ENCODE measurements around the gene PAPOLB. TPM values are rescaled to one million over a fixed set of nuclear protein-coding genes. Genes with fewer than 3 reads are reported as not detected.

PAPOLB gene
- total and polyA plus RNA-seq, 2 of the 8 experiments (the other 6 are each of a cell fraction or from before 2014, with no cell fraction given) = 0.02 to 0.15 TPM

DNA sequence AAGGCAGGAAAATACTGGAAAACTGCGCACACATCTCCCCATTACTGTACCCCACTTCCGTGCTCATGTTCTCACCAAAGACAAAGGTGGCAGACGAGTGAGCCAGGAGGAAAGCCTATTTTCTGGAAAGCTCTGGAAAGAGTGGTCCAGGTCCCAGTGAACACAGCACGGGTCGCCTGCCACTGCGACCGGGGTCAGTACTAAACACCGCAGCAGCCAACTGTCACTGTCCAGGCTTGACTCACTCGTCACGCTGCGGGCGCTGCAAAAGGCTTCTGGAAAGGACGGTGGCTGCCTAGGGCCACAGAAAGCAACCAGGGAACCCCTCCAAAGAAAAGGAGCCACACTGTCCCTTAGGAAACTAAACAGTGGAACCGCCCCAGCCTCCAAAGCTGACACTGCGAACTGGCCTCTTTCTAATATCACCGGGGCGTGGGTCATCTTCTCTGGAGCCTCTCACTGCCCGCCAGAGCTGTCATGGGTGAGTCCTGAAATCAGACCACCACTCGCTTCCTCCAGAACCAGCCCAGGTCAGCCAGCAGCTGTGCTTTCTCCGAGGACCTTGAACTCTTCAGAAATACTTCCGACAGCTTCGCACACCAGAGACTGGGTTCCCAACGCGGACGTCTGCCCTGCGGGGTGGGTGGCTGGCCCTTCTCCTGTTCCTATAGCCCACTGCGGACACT is 17.7 kb upstream of the PAPOLB start:
- Histone ChIP-seq H2BK5ac (ENCODE audit: low read depth, low read length) (no peak overlapping the region), H3K27me3 (replicated peaks in 1 of 4; ENCODE audit: control insufficient read depth in 3 of 4, extremely low read depth in 1 of 4, insufficient read depth in 3 of 4, low read length in 3 of 4) (peaks cover 0 to 9% (median 2%) of the 10 kb centered on the region in 4 experiments; a peak in 2 of 7 replicates), H3K23ac (ENCODE audit: insufficient read length) (no peak overlapping the region), H3K36me3 (ENCODE audit: control insufficient read depth in 2 of 4, insufficient read depth in 4 of 4, low read length in 3 of 4) (no peaks in the 10 kb centered on the region; a peak in 1 of 8 replicates), H3K27ac (ENCODE audit: low read depth, low read length) (no peak overlapping the region), H2AK5ac (ENCODE audit: low read depth, low read length) (no peak overlapping the region), H4K5ac (ENCODE audit: insufficient read length, low read depth, low read length) (no peak overlapping the region), H3K79me2 (ENCODE audit: control insufficient read depth in 1 of 2, insufficient read depth in 2 of 2, low read length in 2 of 2) (no peaks in the 10 kb centered on the region), H4K91ac (replicated peaks; ENCODE audit: insufficient read length, low read length) (no peak overlapping the region), H3K14ac (ENCODE audit: insufficient read length) (no peak overlapping the region), H2BK120ac (replicated peaks; ENCODE audit: low read depth, low read length) (no peak overlapping the region), H3K23me2 (ENCODE audit: low read depth, low read length) (peaks cover 11% of the 10 kb centered on the region; the same call in 1 of the 2 replicates), H3K4ac (replicated peaks; ENCODE audit: insufficient read length, low read depth, low read length) (no peak overlapping the region), H4K20me1 (replicated peaks in 1 of 2; ENCODE audit: control insufficient read depth in 1 of 2, insufficient read depth in 2 of 2, low read length in 2 of 2) (no peaks in the 10 kb centered on the region), H3K56ac (replicated peaks; ENCODE audit: insufficient read length, low read depth, low read length) (no peak overlapping the region), H3K18ac (ENCODE audit: extremely low read depth, low read length) (no peak overlapping the region), H2BK12ac (ENCODE audit: low read depth, low read length) (no peak overlapping the region), H3K4me1 (replicated peaks in 1 of 4; ENCODE audit: control insufficient read depth in 3 of 4, insufficient read depth in 4 of 4, low read length in 3 of 4) (peaks cover 0 to 5% (median 2%) of the 10 kb centered on the region in 4 experiments; a peak in 3 of 7 replicates), H3K4me3 (ENCODE audit: extremely low read depth in 1 of 4, insufficient read depth in 2 of 4, low read depth in 3 of 4, low read length in 4 of 4) (no peak overlapping the region), H2AFZ (ENCODE audit: low read length) (no peak overlapping the region), H2BK20ac (ENCODE audit: low read length) (no peak overlapping the region), H4K8ac (ENCODE audit: extremely low read depth, insufficient read depth, low read length) (no peak overlapping the region), H2BK15ac (ENCODE audit: low read length) (no peak overlapping the region), H3K9me3 (ENCODE audit: insufficient read depth in 2 of 2, low read depth in 1 of 2, low read length in 1 of 2) (no peaks in the 10 kb centered on the region), H3K4me2 (ENCODE audit: insufficient read depth in 1 of 2, low read depth in 2 of 2, low read length in 2 of 2) (no peak overlapping the region), H3K9ac (replicated peaks in 1 of 4; ENCODE audit: extremely low read depth in 1 of 4, low read depth in 3 of 4, low read length in 3 of 4) (no peak overlapping the region), H3K79me1 (ENCODE audit: low read depth, low read length) (no peaks in the 10 kb centered on the region)
- CTCF ChIA-PET (ENCODE audit: partially characterized antibody) = interaction anchor here (4.8 kb wide), 1 partner anchor 49 kb away, joined by 47 read pairs; no protein-coding TSS in a partner anchor
- FAIRE-seq (no peak), DNase-seq (ENCODE audit: low read depth in 1 of 2, low spot score in 2 of 2) (no peak)
- POLR2A ChIA-PET (ENCODE audit: partially characterized antibody) = no interaction called here
- 81% methylated on average over 11 of the region's 27 CpGs; no CpG with 5 or more reads in 1 of the 2 experiments for WGBS, 2 experiments (ENCODE audit: extremely low coverage in 1 of 2, insufficient coverage in 1 of 2, insufficient read length in 1 of 2, insufficient replicate concordance in 2 of 2, low coverage in 1 of 2, low lambda C conversion rate in 2 of 2, missing lambda C conversion rate in 1 of 2)

All from H1 (cell line).